HG03520 (cell line): Measurements from ENCODE around the gene PCDHGA5.
"Not testable (repeated sequence)": the region's sequence is repeated elsewhere in the genome, so short reads cannot be mapped to it uniquely, and the experiment has no call there.

Experiments used
- ATAC-seq: cut with Tn5 transposase; IDR thresholded peaks from one replicate; pipeline ENCODE4 v1.9.1; 2021; ENCODE audit warnings: mild to moderate bottlenecking, moderate library complexity; ENCODE audit not compliant: unreplicated experiment

Gene PCDHGA5

GRCh38 chr5:141412854-141413539 lies 49.0 kb downstream of the PCDHGA5 start, which contains the start of gene PCDHGA10:
TSS of gene PCDHGA10 (plus strand) at chr5:141412987. CDS start at chr5:141413176, 189 bp downstream.
- ATAC-seq = peak; percentile 76

- no peak for ATAC-seq
Measured at GRCh38 chr5:141413540-141414069, 49.6 kb downstream of the PCDHGA5 start.

DNA sequence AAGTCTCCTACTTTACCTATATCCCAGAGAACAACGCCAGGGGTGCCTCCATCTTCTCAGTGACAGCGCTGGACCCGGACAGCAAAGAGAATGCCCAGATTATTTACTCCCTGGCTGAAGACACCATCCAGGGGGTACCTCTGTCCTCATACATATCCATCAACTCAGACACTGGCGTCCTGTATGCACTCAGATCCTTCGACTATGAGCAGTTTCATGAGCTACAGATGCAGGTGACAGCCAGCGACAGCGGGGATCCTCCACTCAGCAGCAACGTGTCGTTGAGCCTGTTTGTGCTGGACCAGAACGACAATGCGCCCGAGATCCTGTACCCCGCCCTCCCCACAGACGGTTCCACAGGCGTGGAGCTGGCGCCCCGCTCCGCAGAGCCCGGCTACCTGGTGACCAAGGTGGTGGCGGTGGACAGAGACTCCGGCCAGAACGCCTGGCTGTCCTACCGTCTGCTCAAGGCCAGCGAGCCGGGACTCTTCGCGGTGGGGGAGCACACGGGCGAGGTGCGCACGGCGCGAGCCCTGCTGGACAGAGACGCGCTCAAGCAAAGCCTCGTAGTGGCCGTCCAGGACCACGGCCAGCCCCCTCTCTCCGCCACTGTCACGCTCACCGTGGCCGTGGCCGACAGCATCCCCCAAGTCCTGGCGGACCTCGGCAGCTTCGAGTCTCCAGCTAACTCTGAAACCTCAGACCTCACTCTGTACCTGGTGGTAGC lies 50.7 kb downstream of the PCDHGA5 start:
- ATAC-seq = not testable (repeated sequence)

DNA sequence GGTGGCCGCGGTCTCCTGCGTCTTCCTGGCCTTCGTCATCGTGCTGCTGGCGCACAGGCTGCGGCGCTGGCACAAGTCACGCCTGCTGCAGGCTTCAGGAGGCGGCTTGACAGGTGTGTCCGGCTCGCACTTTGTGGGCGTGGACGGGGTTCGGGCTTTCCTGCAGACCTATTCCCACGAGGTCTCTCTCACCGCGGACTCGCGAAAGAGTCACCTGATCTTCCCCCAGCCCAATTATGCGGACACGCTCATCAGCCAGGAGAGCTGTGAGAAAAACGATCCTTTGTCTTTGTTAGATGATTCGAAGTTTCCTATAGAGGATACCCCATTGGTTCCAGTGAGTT lies 51.3 kb downstream of the PCDHGA5 start:
- not testable (repeated sequence) for ATAC-seq
